ENCODE data around the gene KCNK1. TPM values are rescaled to one million over a fixed set of nuclear protein-coding genes. Genes with fewer than 3 reads are reported as not detected.

The KCNK1 gene
- total RNA-seq, 1 donor = 0.10 TPM

GRCh38 chr1:233641029-233641428, 27.1 kb downstream of the KCNK1 start:
- Histone ChIP-seq H3K4me1 (ENCODE audit: insufficient read depth, low read length) (no peaks in the 10 kb centered on the region), H3K4me3 (ENCODE audit: low read length) (no peak overlapping the region), H3K27me3 (ENCODE audit: insufficient read depth, low read length) (no peaks in the 10 kb centered on the region), H3K9me3 (ENCODE audit: low read depth, low read length) (no peaks in the 10 kb centered on the region)

GRCh38 chr1:233647073-233647472, 33.2 kb downstream of the KCNK1 start:
- H3K4me3 ChIP-seq (ENCODE audit: low read length) = no peak overlapping the region
- no peaks in the 10 kb centered on the region for H3K9me3 ChIP-seq (ENCODE audit: low read depth, low read length)
- no peaks in the 10 kb centered on the region for H3K27me3 ChIP-seq (ENCODE audit: insufficient read depth, low read length)
- H3K4me1 ChIP-seq (ENCODE audit: insufficient read depth, low read length) = no peaks in the 10 kb centered on the region

- no peaks in the 10 kb centered on the region for H3K4me1 ChIP-seq (ENCODE audit: insufficient read depth, low read length)
- H3K27me3 ChIP-seq (ENCODE audit: insufficient read depth, low read length) = no peaks in the 10 kb centered on the region
- no peak overlapping the region for H3K4me3 ChIP-seq (ENCODE audit: low read length)
- H3K9me3 ChIP-seq (ENCODE audit: low read depth, low read length) = no peaks in the 10 kb centered on the region
Measured at GRCh38 chr1:233647636-233648035, 33.7 kb downstream of the KCNK1 start.

GRCh38 chr1:233651061-233651460, 37.2 kb downstream of the KCNK1 start:
- Histone ChIP-seq H3K4me1 (ENCODE audit: insufficient read depth, low read length) (no peaks in the 10 kb centered on the region), H3K4me3 (ENCODE audit: low read length) (no peak overlapping the region)

GRCh38 chr1:233651563-233652233, 37.8 kb downstream of the KCNK1 start:
- no peaks in the 10 kb centered on the region for H3K4me1 ChIP-seq (ENCODE audit: insufficient read depth, low read length)

More at GRCh38 chr1:233651061-233651460, 37.2 kb downstream of the KCNK1 start:
- Histone ChIP-seq H3K27me3 (ENCODE audit: insufficient read depth, low read length) (no peaks in the 10 kb centered on the region), H3K9me3 (ENCODE audit: low read depth, low read length) (no peaks in the 10 kb centered on the region)

GRCh38 chr1:233652526-233652925, 38.6 kb downstream of the KCNK1 start:
- Histone ChIP-seq H3K4me1 (ENCODE audit: insufficient read depth, low read length) (no peaks in the 10 kb centered on the region), H3K27me3 (ENCODE audit: insufficient read depth, low read length) (no peaks in the 10 kb centered on the region), H3K9me3 (ENCODE audit: low read depth, low read length) (no peaks in the 10 kb centered on the region), H3K4me3 (ENCODE audit: low read length) (no peak overlapping the region)

More at GRCh38 chr1:233651563-233652233, 37.8 kb downstream of the KCNK1 start:
- no peak overlapping the region for H3K4me3 ChIP-seq (ENCODE audit: low read length)
- no peaks in the 10 kb centered on the region for H3K9me3 ChIP-seq (ENCODE audit: low read depth, low read length)
- H3K27me3 ChIP-seq (ENCODE audit: insufficient read depth, low read length) = no peaks in the 10 kb centered on the region

GRCh38 chr1:233654658-233655280, 40.9 kb downstream of the KCNK1 start:
- H3K4me3 ChIP-seq (ENCODE audit: low read length) = no peak overlapping the region

GRCh38 chr1:233655301-233655740, 41.4 kb downstream of the KCNK1 start:
- Histone ChIP-seq H3K4me1 (ENCODE audit: insufficient read depth, low read length) (no peaks in the 10 kb centered on the region), H3K27me3 (ENCODE audit: insufficient read depth, low read length) (no peaks in the 10 kb centered on the region), H3K9me3 (ENCODE audit: low read depth, low read length) (no peaks in the 10 kb centered on the region), H3K4me3 (ENCODE audit: low read length) (no peak overlapping the region)

More at GRCh38 chr1:233654658-233655280, 40.9 kb downstream of the KCNK1 start:
- Histone ChIP-seq H3K27me3 (ENCODE audit: insufficient read depth, low read length) (no peaks in the 10 kb centered on the region), H3K4me1 (ENCODE audit: insufficient read depth, low read length) (no peaks in the 10 kb centered on the region), H3K9me3 (ENCODE audit: low read depth, low read length) (no peaks in the 10 kb centered on the region)

GRCh38 chr1:233656032-233656635, 42.2 kb downstream of the KCNK1 start:
- H3K4me3 ChIP-seq (ENCODE audit: low read length) = no peak overlapping the region

GRCh38 chr1:233656687-233657086, 42.8 kb downstream of the KCNK1 start:
- no peaks in the 10 kb centered on the region for H3K9me3 ChIP-seq (ENCODE audit: low read depth, low read length)
- H3K27me3 ChIP-seq (ENCODE audit: insufficient read depth, low read length) = no peaks in the 10 kb centered on the region

More at GRCh38 chr1:233656032-233656635, 42.2 kb downstream of the KCNK1 start:
- H3K27me3 ChIP-seq (ENCODE audit: insufficient read depth, low read length) = no peaks in the 10 kb centered on the region
- H3K4me1 ChIP-seq (ENCODE audit: insufficient read depth, low read length) = no peaks in the 10 kb centered on the region
- H3K9me3 ChIP-seq (ENCODE audit: low read depth, low read length) = no peaks in the 10 kb centered on the region

GRCh38 chr1:233657466-233657865, 43.6 kb downstream of the KCNK1 start:
- Histone ChIP-seq H3K4me3 (ENCODE audit: low read length) (no peak overlapping the region), H3K9me3 (ENCODE audit: low read depth, low read length) (no peaks in the 10 kb centered on the region), H3K4me1 (ENCODE audit: insufficient read depth, low read length) (no peaks in the 10 kb centered on the region), H3K27me3 (ENCODE audit: insufficient read depth, low read length) (no peaks in the 10 kb centered on the region)

More at GRCh38 chr1:233656687-233657086, 42.8 kb downstream of the KCNK1 start:
- Histone ChIP-seq H3K4me1 (ENCODE audit: insufficient read depth, low read length) (no peaks in the 10 kb centered on the region), H3K4me3 (ENCODE audit: low read length) (no peak overlapping the region)

- H3K4me3 ChIP-seq (ENCODE audit: low read length) = no peak overlapping the region
Measured at GRCh38 chr1:233659495-233659894, 45.6 kb downstream of the KCNK1 start.

GRCh38 chr1:233661376-233662159, 47.7 kb downstream of the KCNK1 start:
- Histone ChIP-seq H3K27me3 (ENCODE audit: insufficient read depth, low read length) (no peaks in the 10 kb centered on the region), H3K9me3 (ENCODE audit: low read depth, low read length) (no peaks in the 10 kb centered on the region), H3K4me1 (ENCODE audit: insufficient read depth, low read length) (no peaks in the 10 kb centered on the region), H3K4me3 (ENCODE audit: low read length) (no peak overlapping the region)

More at GRCh38 chr1:233659495-233659894, 45.6 kb downstream of the KCNK1 start:
- H3K4me1 ChIP-seq (ENCODE audit: insufficient read depth, low read length) = no peaks in the 10 kb centered on the region
- no peaks in the 10 kb centered on the region for H3K27me3 ChIP-seq (ENCODE audit: insufficient read depth, low read length)
- H3K9me3 ChIP-seq (ENCODE audit: low read depth, low read length) = no peaks in the 10 kb centered on the region

GRCh38 chr1:233662575-233663304, 48.8 kb downstream of the KCNK1 start:
- H3K9me3 ChIP-seq (ENCODE audit: low read depth, low read length) = no peaks in the 10 kb centered on the region
- no peaks in the 10 kb centered on the region for H3K27me3 ChIP-seq (ENCODE audit: insufficient read depth, low read length)
- H3K4me3 ChIP-seq (ENCODE audit: low read length) = no peak overlapping the region
- no peaks in the 10 kb centered on the region for H3K4me1 ChIP-seq (ENCODE audit: insufficient read depth, low read length)

Measured in mononuclear cell (primary cell).